ENCODE results near the gene MRPL27. TPM values are rescaled to one million over a fixed set of nuclear protein-coding genes. Genes with fewer than 3 reads are reported as not detected.

Gene MRPL27
- total and polyA plus RNA-seq, 12 donors: 75.0 to 287 (median 96.6) TPM

DNA sequence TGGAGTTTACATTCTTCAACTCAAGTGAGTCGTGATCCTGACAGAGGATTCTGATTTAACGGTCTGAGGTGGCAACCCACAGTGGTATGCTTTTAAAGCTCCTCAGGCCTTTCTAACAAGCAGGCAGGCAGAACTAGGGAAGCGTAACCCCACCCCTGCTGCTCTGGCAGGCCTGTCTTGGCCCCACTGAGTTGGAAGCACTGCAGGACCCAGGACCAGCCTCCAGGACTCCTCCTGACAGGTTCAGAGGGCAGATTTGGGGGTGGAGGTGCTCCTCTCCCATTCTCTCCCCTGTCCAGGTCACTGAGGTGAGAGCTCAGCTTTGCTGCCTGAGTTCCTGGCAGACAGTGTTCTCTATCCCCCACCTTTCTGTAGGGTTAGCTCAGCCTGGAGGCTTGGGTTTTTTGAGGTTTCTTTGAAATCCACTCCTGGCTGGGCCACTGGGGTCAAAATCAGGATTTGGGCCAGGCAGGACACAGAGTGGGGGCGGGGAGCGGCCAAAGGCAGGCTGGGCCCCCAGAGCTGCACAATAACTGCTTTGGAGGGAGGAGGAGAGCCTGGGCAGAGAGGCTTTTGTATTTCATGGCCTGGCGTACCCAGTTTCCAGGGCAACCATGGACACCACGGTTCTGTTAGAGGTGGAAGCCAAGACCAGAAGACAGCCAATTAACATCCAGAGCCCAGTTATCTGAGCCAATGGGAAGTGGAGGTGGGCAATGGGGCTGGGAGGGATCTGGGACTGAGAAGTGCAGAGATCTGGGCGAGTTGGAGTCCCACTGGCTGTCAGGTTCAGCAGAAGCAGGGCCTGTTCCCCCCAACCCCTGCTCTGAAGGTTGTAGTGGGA is 9.5 kb downstream of the MRPL27 start:
- Histone ChIP-seq H3K4me1 (replicated peaks in 1 of 2) (peaks cover 7 to 16% of the 10 kb centered on the region in 2 donors), H3K9me3 (replicated peaks in 1 of 3) (no peaks in the 10 kb centered on the region), H3K27me3 (no peaks in the 10 kb centered on the region), H3K27ac (no peak overlapping the region), H3K4me3 (no peak overlapping the region), H3K36me3 (replicated peaks in 1 of 2) (peaks cover 0 to 40% of the 10 kb centered on the region in 2 donors)
- WGBS, 4 donors: 50 to 52% (median 51%) methylated on average over 7 to 8 of the region's 8 CpGs
- no peak for TF ChIP-seq POLR2A (IDR thresholded peaks at IDR 0.05)
- TF ChIP-seq, protein P1, sequence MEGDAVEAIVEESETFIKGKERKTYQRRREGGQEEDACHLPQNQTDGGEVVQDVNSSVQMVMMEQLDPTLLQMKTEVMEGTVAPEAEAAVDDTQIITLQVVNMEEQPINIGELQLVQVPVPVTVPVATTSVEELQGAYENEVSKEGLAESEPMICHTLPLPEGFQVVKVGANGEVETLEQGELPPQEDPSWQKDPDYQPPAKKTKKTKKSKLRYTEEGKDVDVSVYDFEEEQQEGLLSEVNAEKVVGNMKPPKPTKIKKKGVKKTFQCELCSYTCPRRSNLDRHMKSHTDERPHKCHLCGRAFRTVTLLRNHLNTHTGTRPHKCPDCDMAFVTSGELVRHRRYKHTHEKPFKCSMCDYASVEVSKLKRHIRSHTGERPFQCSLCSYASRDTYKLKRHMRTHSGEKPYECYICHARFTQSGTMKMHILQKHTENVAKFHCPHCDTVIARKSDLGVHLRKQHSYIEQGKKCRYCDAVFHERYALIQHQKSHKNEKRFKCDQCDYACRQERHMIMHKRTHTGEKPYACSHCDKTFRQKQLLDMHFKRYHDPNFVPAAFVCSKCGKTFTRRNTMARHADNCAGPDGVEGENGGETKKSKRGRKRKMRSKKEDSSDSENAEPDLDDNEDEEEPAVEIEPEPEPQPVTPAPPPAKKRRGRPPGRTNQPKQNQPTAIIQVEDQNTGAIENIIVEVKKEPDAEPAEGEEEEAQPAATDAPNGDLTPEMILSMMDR (IDR thresholded peaks at IDR 0.05): no peak
- peak in 6 of 7 donors; percentile 21 to 75 (median 57) for DNase-seq
- intact Hi-C loops (cut with DNase I): loop anchor here in 1 of 2 donors (5.0 kb wide), 1 partner anchor 34 kb away; the partner anchor contains the start of gene LRRC59

DNA sequence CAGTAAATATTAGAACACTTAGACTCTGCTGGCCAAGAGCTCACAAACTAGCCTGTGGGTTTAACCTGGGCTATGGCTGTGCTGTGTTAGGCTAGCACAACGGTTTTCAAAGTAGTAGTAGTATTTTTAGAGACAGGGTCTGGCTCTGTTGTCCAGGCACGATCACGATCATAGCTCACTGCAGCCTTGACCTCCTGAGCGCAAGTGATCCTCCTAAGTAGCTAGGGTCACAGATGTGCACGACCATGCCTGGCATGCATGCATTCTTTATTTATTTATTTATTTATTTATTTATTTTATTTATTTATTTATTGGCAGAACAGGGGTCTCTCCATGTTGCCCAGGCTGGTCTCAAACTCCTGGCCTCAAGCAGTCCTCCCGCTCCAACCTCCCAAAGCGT is 10.3 kb downstream of the MRPL27 start:
- no peaks in the 10 kb centered on the region for H3K27me3 ChIP-seq
- no peak overlapping the region for H3K27ac ChIP-seq
- intact Hi-C loops (cut with DNase I): loop anchor here in 1 of 2 donors (5.0 kb wide), 1 partner anchor 35 kb away; the partner anchor contains the start of gene LRRC59
- DNase-seq: peak in 4 of 7 donors; percentile 13 to 46 (median 18)
- no peak for TF ChIP-seq POLR2A (IDR thresholded peaks at IDR 0.05)
- TF ChIP-seq, protein P1 (IDR thresholded peaks at IDR 0.05): no peak
- H3K36me3 ChIP-seq (replicated peaks in 1 of 2): peaks cover 0 to 40% of the 10 kb centered on the region in 2 donors
- 48 to 53% (median 50%) methylated on average over 7 of the region's 7 CpGs for WGBS, 4 donors
- H3K4me1 ChIP-seq (replicated peaks in 1 of 2): peaks cover 7 to 16% of the 10 kb centered on the region in 2 donors
- H3K4me3 ChIP-seq: no peak overlapping the region
- H3K9me3 ChIP-seq (replicated peaks in 1 of 3): no peaks in the 10 kb centered on the region

- Histone ChIP-seq H3K27me3 (no peaks in the 10 kb centered on the region), H3K27ac (no peak overlapping the region), H3K4me1 (replicated peaks in 1 of 2) (peaks cover 7 to 16% of the 10 kb centered on the region in 2 donors), H3K4me3 (no peak overlapping the region), H3K36me3 (replicated peaks in 1 of 2) (peaks cover 0 to 40% of the 10 kb centered on the region in 2 donors), H3K9me3 (replicated peaks in 1 of 3) (no peaks in the 10 kb centered on the region)
- peak; percentile 56 to 85 (median 76) for DNase-seq
- intact Hi-C loops (cut with DNase I): loop anchor here in 1 of 2 donors (5.0 kb wide), 1 partner anchor 35 kb away; the partner anchor contains the start of gene LRRC59
- TF ChIP-seq POLR2A (IDR thresholded peaks at IDR 0.05): no peak
- TF ChIP-seq, protein P1 (IDR thresholded peaks at IDR 0.05): peak; percentile 66 to 77 (median 74)
- 25 to 31% (median 28%) methylated on average over 9 to 11 of the region's 11 CpGs for WGBS, 4 donors
Observed at GRCh38 chr17:50361561-50362480, 11.2 kb downstream of the MRPL27 start.

Measured in adrenal gland (tissue), 12 donors.